Measurements from ENCODE around the gene PRAMEF1.

DNA sequence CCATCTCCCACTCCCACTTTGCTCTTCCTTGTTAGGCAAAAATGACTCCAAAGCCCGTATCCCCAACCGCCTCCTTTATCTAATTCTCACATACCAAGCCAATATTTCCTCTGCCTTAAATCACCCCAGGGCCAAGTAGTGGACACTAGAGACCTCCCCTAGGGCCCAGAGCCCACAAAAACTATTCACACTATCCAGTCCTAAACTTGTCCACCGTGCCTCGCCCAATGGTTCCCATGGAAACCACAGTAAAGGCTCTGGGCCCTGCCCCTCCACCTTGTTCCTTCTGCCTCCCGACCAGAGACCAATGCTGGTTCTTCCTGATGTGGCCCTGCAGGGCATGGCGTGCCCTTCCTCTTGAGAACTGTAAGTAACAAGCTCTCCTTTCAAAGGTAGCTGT lies 33.4 kb upstream of the PRAMEF1 start:
- TF ChIP-seq, protein P1, sequence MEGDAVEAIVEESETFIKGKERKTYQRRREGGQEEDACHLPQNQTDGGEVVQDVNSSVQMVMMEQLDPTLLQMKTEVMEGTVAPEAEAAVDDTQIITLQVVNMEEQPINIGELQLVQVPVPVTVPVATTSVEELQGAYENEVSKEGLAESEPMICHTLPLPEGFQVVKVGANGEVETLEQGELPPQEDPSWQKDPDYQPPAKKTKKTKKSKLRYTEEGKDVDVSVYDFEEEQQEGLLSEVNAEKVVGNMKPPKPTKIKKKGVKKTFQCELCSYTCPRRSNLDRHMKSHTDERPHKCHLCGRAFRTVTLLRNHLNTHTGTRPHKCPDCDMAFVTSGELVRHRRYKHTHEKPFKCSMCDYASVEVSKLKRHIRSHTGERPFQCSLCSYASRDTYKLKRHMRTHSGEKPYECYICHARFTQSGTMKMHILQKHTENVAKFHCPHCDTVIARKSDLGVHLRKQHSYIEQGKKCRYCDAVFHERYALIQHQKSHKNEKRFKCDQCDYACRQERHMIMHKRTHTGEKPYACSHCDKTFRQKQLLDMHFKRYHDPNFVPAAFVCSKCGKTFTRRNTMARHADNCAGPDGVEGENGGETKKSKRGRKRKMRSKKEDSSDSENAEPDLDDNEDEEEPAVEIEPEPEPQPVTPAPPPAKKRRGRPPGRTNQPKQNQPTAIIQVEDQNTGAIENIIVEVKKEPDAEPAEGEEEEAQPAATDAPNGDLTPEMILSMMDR (IDR thresholded peaks at IDR 0.05) = no peak
- no peak for TF ChIP-seq POLR2AphosphoS5 (IDR thresholded peaks at IDR 0.05)
- TF ChIP-seq POLR2A (IDR thresholded peaks at IDR 0.05) = no peak
